WTC11 (cell line): Measurements from ENCODE around the gene CORO7. TPM values are rescaled to one million over a fixed set of nuclear protein-coding genes. Genes with fewer than 3 reads are reported as not detected.

Experiments used
- ATAC-seq: fragments of 200-7000 bp; cut with Tn5 transposase; 2 replicates; pipeline ENCODE4 v1.10.0; 2021; ENCODE audit warnings: mild to moderate bottlenecking, moderate library complexity
- CTCF ChIA-PET: fragments of 300-600 bp; sonication (Branson Sonifier 250); formaldehyde crosslinking; loops from one replicate; lab custom pipeline; 2021; ENCODE audit warnings: antibody characterized with exemption; lab: Charles Lee
- POLR2A ChIA-PET: fragments of 350-600 bp; sonication (Branson Sonifier 250); formaldehyde crosslinking; loops from one replicate; lab custom pipeline; 2021; ENCODE audit warnings: antibody characterized with exemption; lab: Charles Lee
- DNase-seq: peaks from one replicate; pipeline ENCODE4 v3.0.0; 2021; ENCODE audit warnings: low spot score
- H3K27ac Mint-ChIP-seq: 2 replicates; pipeline ENCODE4 v1.8.0; 2021; ENCODE audit warnings: mixed read lengths
- H3K27me3 Mint-ChIP-seq: 2 replicates; pipeline ENCODE4 v1.8.0; 2021; ENCODE audit warnings: low read depth, mild to moderate bottlenecking, moderate library complexity, mixed read lengths
- H3K36me3 Mint-ChIP-seq: 2 replicates; pipeline ENCODE4 v1.8.0; 2021; ENCODE audit warnings: mixed read lengths
- H3K4me1 Mint-ChIP-seq: 2 replicates; pipeline ENCODE4 v1.8.0; 2022; ENCODE audit warnings: mixed read lengths
- H3K4me3 Mint-ChIP-seq: 2 replicates; pipeline ENCODE4 v1.8.0; 2021; ENCODE audit warnings: mild to moderate bottlenecking, moderate library complexity, mixed read lengths
- H3K9me3 Mint-ChIP-seq: 2 replicates; pipeline ENCODE4 v1.8.0; 2021; ENCODE audit warnings: mixed read lengths
- ATF1 ChIP-seq: sonication (generic); formaldehyde crosslinking; IDR thresholded peaks from 2 replicates; pipeline ENCODE4 v1.8.1; 2023; ENCODE audit warnings: mild to moderate bottlenecking, moderate library complexity, missing genetic modification reagents
- CREB1 ChIP-seq: sonication (generic); formaldehyde crosslinking; IDR thresholded peaks from 2 replicates; pipeline ENCODE4 v1.8.0; 2023; ENCODE audit warnings: mild to moderate bottlenecking, missing genetic modification reagents
- EMX1 ChIP-seq: fragments of 250-450 bp; sonication (Bioruptor Pico); IDR thresholded peaks from 2 replicates; pipeline ENCODE4 v1.8.0; 2021; ENCODE audit warnings: mild to moderate bottlenecking
- ERG ChIP-seq: fragments of 250-450 bp; sonication (Bioruptor Pico); IDR thresholded peaks from 2 replicates; pipeline ENCODE4 v1.8.0; 2021; ENCODE audit warnings: mild to moderate bottlenecking
- FOXJ3 ChIP-seq: sonication (generic); formaldehyde crosslinking; IDR thresholded peaks from 2 replicates; pipeline ENCODE4 v1.9.0; 2021; ENCODE audit warnings: missing genetic modification reagents, mild to moderate bottlenecking, borderline replicate concordance
- GTF2I ChIP-seq: fragments of 250-450 bp; sonication (Bioruptor Pico); conservative IDR thresholded peaks from 2 replicates; pipeline ENCODE4 v1.4.0; 2021; ENCODE audit warnings: mild to moderate bottlenecking
- HMGA2 ChIP-seq: fragments of 250-450 bp; sonication (Bioruptor Pico); IDR thresholded peaks from 2 replicates; pipeline ENCODE4 v1.4.0; 2021; ENCODE audit warnings: mild to moderate bottlenecking, moderate library complexity
- IRF2 ChIP-seq: sonication (generic); formaldehyde crosslinking; IDR thresholded peaks from 2 replicates; pipeline ENCODE4 v1.8.0; 2022; ENCODE audit warnings: low read depth, missing genetic modification reagents, borderline replicate concordance
- JAZF1 ChIP-seq: fragments of 250-450 bp; sonication (Bioruptor Pico); IDR thresholded peaks from 2 replicates; pipeline ENCODE4 v1.9.0; 2021; ENCODE audit warnings: moderate library complexity, mild to moderate bottlenecking, inconsistent platforms
- MYBL2 ChIP-seq: sonication (generic); formaldehyde crosslinking; IDR thresholded peaks from 2 replicates; pipeline ENCODE4 v1.8.1; 2023; ENCODE audit warnings: mild to moderate bottlenecking, moderate library complexity, missing genetic modification reagents
- NR2C2 ChIP-seq: sonication (generic); formaldehyde crosslinking; IDR thresholded peaks from 2 replicates; pipeline ENCODE4 v1.8.0; 2022; ENCODE audit warnings: mild to moderate bottlenecking, missing genetic modification reagents
- NR3C1 ChIP-seq: sonication (generic); formaldehyde crosslinking; conservative IDR thresholded peaks from 2 replicates; pipeline ENCODE4 v1.8.1; 2023; ENCODE audit warnings: low read depth, mild to moderate bottlenecking, missing genetic modification reagents
- OVOL2 ChIP-seq: fragments of 250-450 bp; sonication (Bioruptor Pico); IDR thresholded peaks from 2 replicates; pipeline ENCODE4 v1.9.0; 2021; ENCODE audit warnings: mild to moderate bottlenecking, borderline replicate concordance
- PRRX2 ChIP-seq: fragments of 250-450 bp; sonication (Bioruptor Pico); IDR thresholded peaks from 2 replicates; pipeline ENCODE4 v1.8.0; 2021; ENCODE audit warnings: mild to moderate bottlenecking
- TEAD4 ChIP-seq: sonication (generic); formaldehyde crosslinking; IDR thresholded peaks from 2 replicates; pipeline ENCODE4 v1.8.0; 2022; ENCODE audit warnings: mild to moderate bottlenecking, missing genetic modification reagents
- TP53 ChIP-seq: sonication (generic); formaldehyde crosslinking; IDR thresholded peaks from 2 replicates; pipeline ENCODE4 v1.8.1; 2023; ENCODE audit warnings: mild to moderate bottlenecking, missing genetic modification reagents
- ZNF232 ChIP-seq: sonication (generic); formaldehyde crosslinking; IDR thresholded peaks from 2 replicates; pipeline ENCODE4 v1.8.0; 2022; ENCODE audit warnings: mild to moderate bottlenecking, missing genetic modification reagents
- ZNF263 ChIP-seq: sonication (generic); formaldehyde crosslinking; IDR thresholded peaks from 2 replicates; pipeline ENCODE4 v1.8.1; 2022; ENCODE audit warnings: low read depth, mild to moderate bottlenecking, moderate library complexity, missing genetic modification reagents
- ZNF416 ChIP-seq: fragments of 250-450 bp; sonication (Bioruptor Pico); IDR thresholded peaks from 2 replicates; pipeline ENCODE4 v1.9.0; 2021; ENCODE audit warnings: mild to moderate bottlenecking, inconsistent platforms
- ZNF423 ChIP-seq: fragments of 250-450 bp; sonication (Bioruptor Pico); IDR thresholded peaks from 2 replicates; pipeline ENCODE4 v2.1.2; 2022; ENCODE audit warnings: mild to moderate bottlenecking, moderate library complexity
- total RNA-seq: library from RNA; stranded (reverse); gene quantifications from 3 replicates; pipeline ENCODE4 v1.2.3, GENCODE V29; 2021
- TF ChIP-seq, protein P1 (sequence below): sonication (generic); formaldehyde crosslinking; IDR thresholded peaks from 2 replicates; pipeline ENCODE4 v1.8.0; 2022; ENCODE audit warnings: mild to moderate bottlenecking, missing genetic modification reagents
- TF ChIP-seq, protein P2 (sequence below): sonication (generic); formaldehyde crosslinking; IDR thresholded peaks from 2 replicates; pipeline ENCODE4 v1.8.1; 2023; ENCODE audit warnings: mild to moderate bottlenecking, missing genetic modification reagents
- TF ChIP-seq, protein P3 (sequence below): fragments of 250-450 bp; sonication (Bioruptor Pico); IDR thresholded peaks from 2 replicates; pipeline ENCODE4 v2.1.2; 2022; ENCODE audit warnings: mild to moderate bottlenecking, moderate library complexity

The CORO7 gene
- total RNA-seq, 1 experiment from 2014 or later = 45.5 TPM

GRCh38 chr16:4378999-4379690 is 37.3 kb downstream of the CORO7 start:
- CTCF ChIA-PET = interaction anchor here (1.4 to 11.7 kb wide), 8 partner anchors 12 to 125 kb away, joined by 4 to 273 read pairs (median 16); partner anchors contain the start of gene PAM16

GRCh38 chr16:4378161-4378666 is 38.2 kb downstream of the CORO7 start:
- no peak overlapping the region for H3K4me3 Mint-ChIP-seq
- CTCF ChIA-PET = interaction anchor here (0.8 to 11.7 kb wide), 25 partner anchors 8 to 285 kb away, joined by 3 to 273 read pairs (median 6); partner anchors contain the start of genes CORO7 and PAM16
- no peaks in the 10 kb centered on the region for H3K36me3 Mint-ChIP-seq
- no peak for ATAC-seq
- no peak for TF ChIP-seq ZNF232 (CRISPR knock-in tag)
- TF ChIP-seq NR2C2 (CRISPR knock-in tag) = 0 out of 2 replicates have a peak, but pooled peaks have one; percentile 13
- TF ChIP-seq, all 79 proteins: peak for 1
- Mint-ChIP-seq H3K9me3 (no peaks in the 10 kb centered on the region), H3K27ac (peak overlapping the region; percentile 64), H3K4me1 (peaks cover 42% of the 10 kb centered on the region), H3K27me3 (no peaks in the 10 kb centered on the region)
- no peak for DNase-seq
- POLR2A ChIA-PET = interaction anchor here (0.8 to 3.4 kb wide), 3 partner anchors 14 to 26 kb away, joined by 3 to 25 read pairs (median 4); no protein-coding TSS in a partner anchor

More at GRCh38 chr16:4378999-4379690, 37.3 kb downstream of the CORO7 start:
- ATAC-seq (no peak), DNase-seq (no peak)
- Mint-ChIP-seq H3K4me3 (no peak overlapping the region), H3K27me3 (no peaks in the 10 kb centered on the region), H3K4me1 (peaks cover 35% of the 10 kb centered on the region), H3K36me3 (no peaks in the 10 kb centered on the region), H3K9me3 (no peaks in the 10 kb centered on the region), H3K27ac (peak overlapping the region; percentile 57; the same call in 1 of the 2 replicates)
- POLR2A ChIA-PET = interaction anchor here (3.4 kb wide), 1 partner anchor 13 kb away, joined by 25 read pairs; no protein-coding TSS in a partner anchor
- TF ChIP-seq TP53 (CRISPR knock-in tag) = no peak
- no peak for TF ChIP-seq TEAD4 (CRISPR knock-in tag)
- TF ChIP-seq FOXJ3 (CRISPR knock-in tag) = no peak
- TF ChIP-seq PRRX2 (CRISPR knock-in tag) = no peak
- no peak for TF ChIP-seq ZNF423 (CRISPR knock-in tag)
- TF ChIP-seq ZNF416 (CRISPR knock-in tag) = no peak
- TF ChIP-seq JAZF1 (CRISPR knock-in tag) = no peak
- TF ChIP-seq OVOL2 = no peak
- TF ChIP-seq ZNF263 = no peak
- TF ChIP-seq, protein P1, sequence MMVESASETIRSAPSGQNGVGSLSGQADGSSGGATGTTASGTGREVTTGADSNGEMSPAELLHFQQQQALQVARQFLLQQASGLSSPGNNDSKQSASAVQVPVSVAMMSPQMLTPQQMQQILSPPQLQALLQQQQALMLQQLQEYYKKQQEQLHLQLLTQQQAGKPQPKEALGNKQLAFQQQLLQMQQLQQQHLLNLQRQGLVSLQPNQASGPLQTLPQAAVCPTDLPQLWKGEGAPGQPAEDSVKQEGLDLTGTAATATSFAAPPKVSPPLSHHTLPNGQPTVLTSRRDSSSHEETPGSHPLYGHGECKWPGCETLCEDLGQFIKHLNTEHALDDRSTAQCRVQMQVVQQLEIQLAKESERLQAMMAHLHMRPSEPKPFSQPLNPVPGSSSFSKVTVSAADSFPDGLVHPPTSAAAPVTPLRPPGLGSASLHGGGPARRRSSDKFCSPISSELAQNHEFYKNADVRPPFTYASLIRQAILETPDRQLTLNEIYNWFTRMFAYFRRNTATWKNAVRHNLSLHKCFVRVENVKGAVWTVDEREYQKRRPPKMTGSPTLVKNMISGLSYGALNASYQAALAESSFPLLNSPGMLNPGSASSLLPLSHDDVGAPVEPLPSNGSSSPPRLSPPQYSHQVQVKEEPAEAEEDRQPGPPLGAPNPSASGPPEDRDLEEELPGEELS (CRISPR knock-in tag) = no peak
- no peak for TF ChIP-seq ATF1 (CRISPR knock-in tag)
- TF ChIP-seq ERG (CRISPR knock-in tag) = no peak

DNA sequence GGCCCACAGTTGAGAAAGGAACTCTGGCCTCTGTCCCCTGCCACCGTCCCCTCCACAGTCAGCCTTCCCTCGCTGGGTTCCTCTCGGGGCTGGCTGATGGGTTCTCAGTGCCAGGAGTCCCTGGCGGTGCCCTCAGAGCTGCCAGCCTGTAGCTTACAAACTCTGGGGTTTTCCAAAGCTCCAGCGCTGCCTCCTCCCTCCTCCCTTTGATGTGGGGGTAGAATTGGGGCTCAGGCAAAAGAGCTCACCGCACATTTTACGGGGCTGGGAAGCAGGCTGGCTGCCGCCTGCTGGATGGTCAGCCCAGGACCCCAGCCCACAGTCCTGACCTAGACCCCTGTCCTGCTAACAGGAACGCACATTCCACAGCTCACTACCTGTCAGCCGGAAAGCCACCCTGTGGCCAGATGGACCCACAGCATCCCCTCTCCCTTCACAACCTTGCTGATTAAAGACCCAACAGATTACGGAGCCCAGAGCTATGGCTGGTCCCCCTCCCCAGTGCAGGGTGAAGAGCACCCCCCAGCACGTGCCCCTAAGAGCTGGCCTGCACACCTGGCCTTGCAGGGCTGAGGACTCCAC is 38.7 kb downstream of the CORO7 start:
- H3K9me3 Mint-ChIP-seq = no peaks in the 10 kb centered on the region
- ChIA-PET CTCF (interaction anchor here (0.6 to 11.7 kb wide), 28 partner anchors 9 to 285 kb away, joined by 3 to 273 read pairs (median 6); partner anchors contain the start of genes CORO7 and PAM16), POLR2A (interaction anchor here (0.5 to 3.4 kb wide), 7 partner anchors 12 to 95 kb away, joined by 3 to 25 read pairs (median 4); no protein-coding TSS in a partner anchor)
- no peak for TF ChIP-seq NR3C1
- TF ChIP-seq CREB1 = no peak
- no peak for TF ChIP-seq IRF2 (CRISPR knock-in tag)
- no peak for TF ChIP-seq HMGA2
- no peak for TF ChIP-seq FOXJ3 (CRISPR knock-in tag)
- no peak for TF ChIP-seq GTF2I
- TF ChIP-seq, protein P2, sequence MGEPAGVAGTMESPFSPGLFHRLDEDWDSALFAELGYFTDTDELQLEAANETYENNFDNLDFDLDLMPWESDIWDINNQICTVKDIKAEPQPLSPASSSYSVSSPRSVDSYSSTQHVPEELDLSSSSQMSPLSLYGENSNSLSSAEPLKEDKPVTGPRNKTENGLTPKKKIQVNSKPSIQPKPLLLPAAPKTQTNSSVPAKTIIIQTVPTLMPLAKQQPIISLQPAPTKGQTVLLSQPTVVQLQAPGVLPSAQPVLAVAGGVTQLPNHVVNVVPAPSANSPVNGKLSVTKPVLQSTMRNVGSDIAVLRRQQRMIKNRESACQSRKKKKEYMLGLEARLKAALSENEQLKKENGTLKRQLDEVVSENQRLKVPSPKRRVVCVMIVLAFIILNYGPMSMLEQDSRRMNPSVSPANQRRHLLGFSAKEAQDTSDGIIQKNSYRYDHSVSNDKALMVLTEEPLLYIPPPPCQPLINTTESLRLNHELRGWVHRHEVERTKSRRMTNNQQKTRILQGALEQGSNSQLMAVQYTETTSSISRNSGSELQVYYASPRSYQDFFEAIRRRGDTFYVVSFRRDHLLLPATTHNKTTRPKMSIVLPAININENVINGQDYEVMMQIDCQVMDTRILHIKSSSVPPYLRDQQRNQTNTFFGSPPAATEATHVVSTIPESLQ (CRISPR knock-in tag) = no peak
- no peak for TF ChIP-seq MYBL2 (CRISPR knock-in tag)
- TF ChIP-seq, protein P3, sequence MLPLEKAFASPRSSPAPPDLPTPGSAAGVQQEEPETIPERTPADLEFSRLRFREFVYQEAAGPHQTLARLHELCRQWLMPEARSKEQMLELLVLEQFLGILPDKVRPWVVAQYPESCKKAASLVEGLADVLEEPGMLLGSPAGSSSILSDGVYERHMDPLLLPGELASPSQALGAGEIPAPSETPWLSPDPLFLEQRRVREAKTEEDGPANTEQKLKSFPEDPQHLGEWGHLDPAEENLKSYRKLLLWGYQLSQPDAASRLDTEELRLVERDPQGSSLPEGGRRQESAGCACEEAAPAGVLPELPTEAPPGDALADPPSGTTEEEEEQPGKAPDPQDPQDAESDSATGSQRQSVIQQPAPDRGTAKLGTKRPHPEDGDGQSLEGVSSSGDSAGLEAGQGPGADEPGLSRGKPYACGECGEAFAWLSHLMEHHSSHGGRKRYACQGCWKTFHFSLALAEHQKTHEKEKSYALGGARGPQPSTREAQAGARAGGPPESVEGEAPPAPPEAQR (CRISPR knock-in tag) = no peak
- no peak for TF ChIP-seq EMX1 (CRISPR knock-in tag)
- DNase-seq (no peak), ATAC-seq (peak; percentile 46)
- H3K27me3 Mint-ChIP-seq = no peaks in the 10 kb centered on the region
- no peaks in the 10 kb centered on the region for H3K36me3 Mint-ChIP-seq
- peak overlapping the region; percentile 64 for H3K27ac Mint-ChIP-seq
- H3K4me1 Mint-ChIP-seq = peaks cover 47% of the 10 kb centered on the region
- H3K4me3 Mint-ChIP-seq = no peak overlapping the region
